Measurements from ENCODE around the gene FKBP1C. TPM values are rescaled to one million over a fixed set of nuclear protein-coding genes. Genes with fewer than 3 reads are reported as not detected.

FKBP1C gene
- total RNA-seq, 1 donor from 2014 or later = 0.86 TPM

GRCh38 chr6:63249875-63250482 lies 38.7 kb downstream of the FKBP1C start:
- no peak for DNase-seq (ENCODE audit: low read depth, low spot score)
- H3K27me3 Mint-ChIP-seq (ENCODE audit: low read depth) = no peaks in the 10 kb centered on the region
- no peak for TF ChIP-seq CTCF (conservative IDR thresholded peaks at IDR 0.05)
- no peak overlapping the region for H3K27ac Mint-ChIP-seq (ENCODE audit: unreplicated experiment)
- no peak overlapping the region for H3K4me3 Mint-ChIP-seq
- H3K9me3 Mint-ChIP-seq = peaks cover 2% of the 10 kb centered on the region
- H3K36me3 Mint-ChIP-seq (ENCODE audit: low read depth) = no peaks in the 10 kb centered on the region
- no peaks in the 10 kb centered on the region for H3K4me1 Mint-ChIP-seq

- Mint-ChIP-seq H3K4me3 (no peak overlapping the region), H3K27ac (ENCODE audit: unreplicated experiment) (no peak overlapping the region), H3K36me3 (ENCODE audit: low read depth) (no peaks in the 10 kb centered on the region), H3K27me3 (ENCODE audit: low read depth) (no peaks in the 10 kb centered on the region), H3K9me3 (peaks cover 9% of the 10 kb centered on the region), H3K4me1 (peaks cover 9% of the 10 kb centered on the region)
- TF ChIP-seq CTCF (conservative IDR thresholded peaks at IDR 0.05) = no peak
- no peak for DNase-seq (ENCODE audit: low read depth, low spot score)
These were observed 47.9 kb downstream of the FKBP1C start for GRCh38 chr6:63259153-63259552.

GRCh38 chr6:63261820-63262219 lies 50.6 kb downstream of the FKBP1C start:
- no peaks in the 10 kb centered on the region for H3K36me3 Mint-ChIP-seq (ENCODE audit: low read depth)
- H3K27ac Mint-ChIP-seq (ENCODE audit: unreplicated experiment) = no peak overlapping the region
- H3K9me3 Mint-ChIP-seq = peaks cover 3% of the 10 kb centered on the region
- H3K4me3 Mint-ChIP-seq = no peak overlapping the region
- no peak for TF ChIP-seq CTCF (conservative IDR thresholded peaks at IDR 0.05)
- no peaks in the 10 kb centered on the region for H3K27me3 Mint-ChIP-seq (ENCODE audit: low read depth)
- DNase-seq (ENCODE audit: low read depth, low spot score) = no peak
- H3K4me1 Mint-ChIP-seq = peaks cover 9% of the 10 kb centered on the region

Other genes starting within 250 kb of the FKBP1C start
- not detected in 2 replicates for gene LGSN, start 108.5 kb downstream of the FKBP1C start, total RNA-seq